GM18519 (cell line): ENCODE data around the gene LHPP.
"Not testable (repeated sequence)": the region's sequence is repeated elsewhere in the genome, so short reads cannot be mapped to it uniquely, and the experiment has no call there.

Source experiments
- ATAC-seq: cut with Tn5 transposase; IDR thresholded peaks from one replicate; pipeline ENCODE4 v1.9.1; 2021; ENCODE audit warnings: mild to moderate bottlenecking, moderate library complexity; ENCODE audit not compliant: unreplicated experiment, low FRiP score

Gene LHPP

GRCh38 chr10:124588341-124588735, 126.7 kb downstream of the LHPP start:
- not testable (repeated sequence) for ATAC-seq

GRCh38 chr10:124588736-124589490, 127.3 kb downstream of the LHPP start:
- no peak for ATAC-seq

DNA sequence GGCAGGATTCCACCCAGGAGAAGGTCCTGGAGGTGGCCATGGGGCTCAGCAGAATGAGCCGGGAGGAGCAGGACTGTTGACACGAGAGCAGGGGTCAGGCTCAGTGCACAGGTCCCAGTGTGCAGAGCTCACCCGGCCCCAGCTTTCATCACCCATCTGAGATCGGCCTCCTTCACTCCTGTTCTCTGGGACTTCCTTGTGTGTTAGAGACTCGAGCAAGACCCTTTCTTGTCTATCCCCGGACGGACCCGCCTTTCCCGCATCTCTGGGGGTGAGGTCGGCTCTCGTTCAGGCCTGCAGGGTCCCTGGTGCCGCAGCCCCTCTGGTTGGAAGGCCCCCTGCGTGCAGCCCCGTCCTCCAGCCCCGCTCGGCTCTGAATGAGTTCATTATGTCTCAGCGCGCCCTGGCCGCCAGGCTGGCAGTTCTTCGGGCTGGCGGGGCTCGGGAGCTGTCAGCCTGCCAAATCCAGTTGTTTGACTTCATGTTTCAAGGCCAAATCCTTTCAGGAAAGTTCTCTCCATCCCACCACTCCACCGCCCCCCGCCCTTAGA, 127.9 kb downstream of the LHPP start:
- ATAC-seq: no peak

- ATAC-seq: no peak
Observed at GRCh38 chr10:124590216-124591122, 128.8 kb downstream of the LHPP start.

GRCh38 chr10:124591123-124591495, 129.5 kb downstream of the LHPP start:
- ATAC-seq: no peak

DNA sequence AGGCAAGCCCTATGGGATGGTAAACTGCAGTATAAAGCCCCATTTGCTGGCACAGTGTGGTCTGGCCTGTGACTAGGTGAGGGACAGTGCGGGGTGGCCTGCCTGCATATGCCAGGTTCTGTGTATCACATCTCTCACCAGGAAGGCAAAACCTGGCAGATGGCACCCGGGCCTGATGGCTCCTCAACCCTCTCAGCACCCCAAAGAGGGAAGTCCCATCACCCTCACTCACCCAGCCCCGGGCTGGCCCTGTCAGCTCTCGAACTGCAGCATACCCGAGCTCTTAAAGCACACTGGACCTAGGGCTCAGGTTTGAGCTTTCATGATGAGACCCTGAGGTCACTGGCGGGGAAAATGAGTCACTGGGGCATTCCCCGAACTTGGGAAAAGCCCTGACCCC, 130.5 kb downstream of the LHPP start:
- ATAC-seq: no peak

- ATAC-seq: no peak
Observed at GRCh38 chr10:124592736-124593430, 131.3 kb downstream of the LHPP start.

- no peak for ATAC-seq
Observed at GRCh38 chr10:124593431-124593985, 131.9 kb downstream of the LHPP start.

DNA sequence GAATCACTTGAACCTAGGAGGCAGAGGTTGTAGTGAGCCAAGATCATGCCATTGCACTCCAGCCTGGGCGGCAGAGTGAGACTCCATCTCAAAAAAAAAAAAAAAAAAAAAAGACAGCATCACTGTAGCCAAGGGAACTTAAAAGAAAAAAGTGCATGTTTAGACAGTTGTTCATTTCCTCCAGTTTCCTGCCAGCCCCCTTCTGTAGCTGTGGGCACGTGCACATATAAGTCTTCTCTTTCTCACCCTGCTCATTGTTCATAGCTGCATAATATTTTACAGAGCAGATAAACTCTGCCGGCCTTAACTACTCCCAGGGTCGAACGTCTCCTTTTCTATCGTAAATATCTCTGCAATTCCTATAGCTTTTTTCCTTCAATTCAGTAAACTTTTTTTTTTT, 132.6 kb downstream of the LHPP start:
- ATAC-seq: no peak

GRCh38 chr10:124595143-124595883, 133.7 kb downstream of the LHPP start:
- ATAC-seq: no peak

DNA sequence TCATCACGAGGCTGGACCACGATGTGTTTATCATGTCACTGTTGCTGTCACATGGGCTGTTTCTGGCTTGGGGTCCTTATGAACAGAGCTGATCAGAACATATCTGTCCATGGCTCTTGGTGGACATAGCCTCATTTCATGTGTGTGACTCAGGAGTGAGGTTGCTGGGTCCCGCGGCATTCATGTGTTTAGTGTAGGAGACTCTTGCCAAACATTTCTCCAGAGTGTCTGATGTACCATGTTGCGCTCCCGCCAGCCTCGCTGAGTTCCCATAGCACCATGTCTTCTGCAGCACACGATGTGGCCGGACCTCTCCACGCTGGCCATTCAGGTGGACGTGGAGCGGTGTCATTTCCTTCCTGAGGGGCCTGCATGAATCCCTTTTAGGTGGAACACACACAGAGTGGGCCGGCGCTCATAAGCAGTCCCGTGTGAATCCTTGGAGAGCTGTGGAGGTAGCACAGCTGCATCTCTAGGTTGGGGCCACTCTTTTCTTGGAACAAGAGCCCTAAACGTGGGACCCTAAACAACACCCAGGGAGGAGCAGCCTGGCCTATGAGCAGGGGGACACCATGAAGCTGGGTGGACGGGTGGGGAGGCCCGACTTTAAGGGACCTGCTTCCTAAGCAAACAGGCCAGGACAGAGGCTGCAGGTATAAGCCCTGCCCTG, 134.6 kb downstream of the LHPP start:
- no peak for ATAC-seq

- no peak for ATAC-seq
Observed at GRCh38 chr10:124596962-124597845, 135.6 kb downstream of the LHPP start.

- ATAC-seq: no peak
Observed at GRCh38 chr10:124597846-124598165, 136.2 kb downstream of the LHPP start.

DNA sequence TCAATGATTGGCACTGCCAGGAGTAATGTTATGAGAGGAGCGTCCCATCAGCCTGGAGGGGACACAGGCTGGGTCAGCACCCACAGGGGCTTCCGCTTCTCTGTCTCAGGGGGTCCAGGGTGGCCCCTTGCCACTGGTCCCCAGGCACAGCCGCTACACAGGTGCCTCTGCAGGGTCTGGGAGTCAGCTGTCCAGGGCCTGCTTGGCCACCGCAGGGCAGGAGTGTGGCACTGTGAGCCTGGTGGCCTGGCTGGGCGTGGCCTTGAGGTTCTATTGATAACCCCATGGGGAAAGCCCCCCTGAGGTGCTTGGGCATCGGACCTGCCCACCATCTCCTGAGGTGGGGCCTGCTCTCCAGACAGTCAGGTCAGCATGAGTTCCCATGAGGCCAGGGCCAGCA, 136.6 kb downstream of the LHPP start:
- ATAC-seq: no peak

- ATAC-seq: no peak
Observed at GRCh38 chr10:124598773-124599587, 137.4 kb downstream of the LHPP start.

- no peak for ATAC-seq
Observed at GRCh38 chr10:124599588-124600050, 138.0 kb downstream of the LHPP start.

DNA sequence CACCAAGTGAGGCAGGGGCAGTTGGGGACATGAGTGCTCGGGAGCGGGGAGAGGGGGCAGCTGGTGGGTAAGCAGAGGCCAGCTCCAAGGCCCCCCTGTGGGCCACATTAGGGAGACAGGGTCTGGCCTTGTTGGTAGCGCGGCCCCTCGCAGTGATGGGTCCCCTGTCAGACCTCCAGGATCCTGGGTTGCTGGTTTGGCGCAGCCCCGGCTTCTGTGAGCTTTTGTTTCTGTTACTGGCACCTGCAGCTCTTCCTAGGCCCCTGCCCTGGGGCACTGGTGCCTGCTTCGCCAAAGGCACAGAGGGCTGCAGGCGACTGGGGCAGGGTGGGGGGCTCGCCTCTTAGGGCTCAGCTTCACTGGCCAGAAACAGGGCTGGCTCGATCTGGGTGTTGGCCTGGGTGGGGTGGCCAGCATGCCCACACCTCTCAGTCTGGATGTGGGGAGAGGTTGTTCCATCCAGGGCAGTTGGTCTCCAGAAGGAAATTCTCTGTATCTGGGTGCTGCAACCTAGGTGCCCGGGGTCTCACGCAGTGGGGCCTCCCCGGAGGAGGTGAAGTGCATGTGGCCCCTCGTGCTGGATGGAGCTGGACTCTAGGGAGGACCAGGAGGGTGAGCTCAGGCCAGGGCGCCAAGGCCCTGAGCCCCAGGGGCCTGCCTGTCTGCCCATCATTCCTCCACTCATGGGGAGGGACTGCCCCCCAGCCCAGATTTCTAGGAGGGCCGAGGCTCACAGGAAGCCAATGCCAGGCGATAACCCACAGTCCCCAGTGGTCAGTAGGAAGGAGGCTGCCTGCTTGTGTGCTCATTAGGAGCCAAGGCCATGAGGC, 138.6 kb downstream of the LHPP start:
- ATAC-seq: no peak
